Stimulated activated CD8-positive, alpha-beta memory T cell treated with anti-CD3 and anti-CD28 coated beads, Interleukin-12 subunit alpha, Interleukin-12 subunit beta, amount 100 ng/mL, for 24 hours (primary cell): Measurements from ENCODE around the gene RIPOR1.

ENCODE experiments used
- DNase-seq: peaks from one replicate; pipeline ENCODE4 v3.0.0-alpha.2; 2020; ENCODE audit errors: extremely low read depth

RIPOR1 gene

GRCh38 chr16:67552476-67552875, 23.8 kb downstream of the RIPOR1 start:
- DNase-seq: no peak

DNA sequence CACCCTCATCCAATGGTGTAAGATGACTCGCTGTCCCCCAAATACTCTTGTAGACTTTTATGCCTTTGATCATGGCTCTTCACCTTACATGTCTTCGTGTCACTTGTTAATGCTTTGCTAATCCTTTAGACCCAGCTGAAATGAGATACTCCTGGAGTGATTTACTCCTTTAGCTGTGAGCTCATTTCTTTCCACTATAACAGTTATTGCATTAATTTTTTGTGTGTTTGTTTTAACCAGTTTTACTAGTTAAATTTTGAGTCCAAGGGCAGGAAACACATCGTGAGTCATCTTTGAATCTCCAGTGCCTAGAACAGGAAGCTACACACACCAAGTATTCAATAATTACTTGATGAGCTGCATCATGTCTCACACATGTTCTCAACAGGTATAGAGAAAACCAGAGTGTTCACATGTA, 27.2 kb downstream of the RIPOR1 start:
- DNase-seq: no peak

- no peak for DNase-seq
Observed at GRCh38 chr16:67558859-67559258, 30.2 kb downstream of the RIPOR1 start.

GRCh38 chr16:67560827-67561342, 32.3 kb downstream of the RIPOR1 start:
- DNase-seq: no peak

DNA sequence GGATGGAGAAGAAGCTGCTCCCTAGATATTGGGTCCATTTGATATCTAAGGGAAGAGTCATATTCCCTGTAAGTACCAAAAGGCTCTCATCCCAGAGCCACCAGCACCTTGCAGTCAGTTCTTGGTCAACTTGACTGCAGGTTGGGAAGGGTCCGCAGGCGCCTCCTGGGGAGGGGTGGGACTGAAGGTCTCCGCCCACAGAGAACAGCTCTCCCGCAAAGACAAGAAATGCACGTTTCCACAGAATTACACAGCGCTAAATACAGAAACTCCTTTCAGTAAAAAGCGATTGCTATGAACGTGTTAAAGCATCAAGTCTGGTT, 32.8 kb downstream of the RIPOR1 start:
- DNase-seq: no peak

DNA sequence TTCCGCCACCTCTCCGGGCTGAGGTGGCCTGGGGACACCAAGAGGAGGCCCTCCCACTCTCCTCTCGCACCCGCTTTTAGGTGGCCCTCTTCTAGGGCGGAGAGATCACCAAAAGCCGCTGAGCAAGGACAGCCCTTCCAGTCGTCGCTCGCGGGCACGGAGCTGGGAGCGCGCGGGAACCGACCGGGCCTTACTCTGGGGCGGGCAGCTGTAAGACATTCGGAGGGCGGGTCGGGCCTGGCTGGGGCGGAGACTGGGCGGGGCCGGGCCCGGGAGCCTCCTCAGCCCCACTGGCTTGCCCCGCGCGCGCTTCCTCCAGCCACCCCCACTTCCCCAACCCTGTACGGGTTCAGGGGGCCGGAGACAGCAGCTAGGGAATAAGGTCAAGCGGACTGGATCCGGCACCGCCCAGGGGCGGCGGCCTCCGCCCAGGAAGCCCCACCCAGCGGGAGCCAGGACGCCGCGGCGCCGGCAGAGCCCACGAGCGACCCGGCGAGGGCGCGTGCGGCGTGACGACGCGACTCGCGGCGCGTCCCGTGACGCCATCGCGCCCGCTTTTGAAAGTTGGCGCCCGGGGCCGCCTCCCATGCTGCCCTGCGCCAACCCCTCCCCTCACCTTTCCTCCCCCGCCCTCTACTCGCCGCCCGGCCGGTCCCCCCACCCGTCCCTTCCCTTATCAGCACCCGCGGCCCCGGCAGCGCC, 33.3 kb downstream of the RIPOR1 start:
- DNase-seq: peak; percentile 92

DNA sequence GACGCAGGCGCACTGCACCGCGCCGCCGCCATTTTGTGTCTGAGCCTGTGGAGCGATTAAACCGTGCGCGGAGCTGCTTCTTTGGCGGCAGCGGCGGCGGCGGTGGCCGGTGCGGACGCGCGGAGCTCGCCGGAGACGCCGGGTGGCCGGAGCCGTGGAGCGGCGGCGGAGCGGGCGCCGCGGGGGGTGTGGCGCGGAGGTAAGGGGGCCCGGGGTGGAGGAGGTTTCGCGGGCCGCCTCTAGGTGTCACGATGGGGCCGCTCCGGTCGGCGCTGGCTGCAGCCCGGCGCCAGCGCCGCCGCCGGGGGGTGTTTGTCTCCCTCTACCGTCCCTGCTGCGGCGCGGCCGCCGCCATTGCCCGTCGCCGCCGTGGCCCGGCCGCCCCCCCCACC, 33.9 kb downstream of the RIPOR1 start, which contains the start of gene CTCF:
CTCF (plus strand) TSS at position 1 of the 392 bp plus-strand sequence. CDS start 48,307 bp downstream, outside the sequence.
- DNase-seq: peak; percentile 50

DNA sequence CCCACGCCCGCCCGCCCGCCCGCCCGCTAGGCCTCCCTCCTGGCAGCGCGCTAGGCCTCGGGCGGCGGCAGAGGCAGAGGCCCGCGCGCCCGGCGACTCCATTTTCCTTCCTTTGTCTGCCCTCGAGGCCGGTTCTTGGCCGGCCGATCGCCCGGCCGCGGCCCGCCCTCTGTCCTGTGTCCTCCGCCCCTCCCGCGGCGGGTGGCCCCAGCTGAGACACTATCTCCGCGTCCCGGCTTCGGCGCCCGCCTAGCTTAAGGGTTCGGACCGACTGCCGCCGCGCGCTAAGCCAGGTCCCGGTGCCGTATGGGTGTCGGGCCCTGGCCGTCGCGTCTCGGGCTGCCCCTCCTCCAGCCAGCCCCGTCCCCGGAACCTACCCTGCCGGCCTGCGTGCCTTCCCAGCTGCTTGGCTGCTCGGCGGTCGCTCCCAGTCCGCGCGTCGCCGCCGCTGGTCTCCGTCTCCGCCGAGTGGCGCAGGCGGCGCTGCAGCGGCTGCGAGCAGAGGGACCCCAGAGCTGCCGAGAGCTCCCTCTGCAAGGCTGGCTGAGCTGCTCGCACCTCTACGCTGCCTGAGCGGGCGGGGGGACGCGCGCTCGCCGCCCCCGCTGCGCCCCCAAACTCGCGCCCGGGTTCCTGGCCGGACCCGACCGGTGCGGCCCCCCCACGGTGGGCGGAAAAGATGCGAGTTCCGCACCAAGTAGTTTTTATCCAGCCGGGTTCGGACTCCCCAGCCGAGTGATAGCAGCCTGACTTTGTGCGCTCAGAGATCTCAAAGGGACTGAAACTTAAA, 34.5 kb downstream of the RIPOR1 start:
- DNase-seq: no peak

DNA sequence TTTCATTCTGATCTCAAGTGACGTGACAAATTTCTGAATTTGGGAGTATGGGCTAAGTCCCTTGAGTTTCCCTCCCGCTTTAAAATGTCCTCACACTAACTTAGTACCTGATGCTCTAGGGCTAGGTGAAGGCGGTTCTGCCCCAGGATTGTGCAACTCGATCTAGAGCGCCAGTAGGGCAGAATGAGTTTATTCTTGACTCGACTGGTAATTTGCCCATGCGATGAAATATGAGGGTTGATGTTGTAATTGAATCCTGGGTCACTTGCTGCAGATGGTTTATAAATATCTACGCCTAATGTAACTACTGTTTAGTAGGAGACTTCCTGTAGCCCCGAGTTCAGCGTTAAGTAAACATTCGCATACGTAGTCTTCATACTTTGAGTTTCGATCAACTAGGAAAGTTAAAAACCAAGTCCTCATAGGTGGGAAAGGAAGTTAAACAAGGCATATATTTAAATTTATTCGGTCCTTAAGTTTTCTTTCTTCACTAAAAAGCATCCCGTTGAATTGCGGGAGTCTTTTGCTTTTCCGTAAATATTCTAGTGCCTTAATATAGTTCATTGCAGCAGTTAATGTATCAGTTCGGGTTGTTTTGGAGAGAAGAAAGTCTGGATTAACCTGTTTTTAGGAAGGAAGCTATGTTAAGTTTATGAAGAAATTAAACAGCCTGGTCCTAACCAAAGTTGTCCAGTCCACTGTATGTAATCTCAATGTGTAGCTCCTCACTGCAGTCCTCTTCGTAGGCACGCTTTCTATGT, 35.3 kb downstream of the RIPOR1 start:
- no peak for DNase-seq

GRCh38 chr16:67565470-67566100, 37.0 kb downstream of the RIPOR1 start:
- no peak for DNase-seq

GRCh38 chr16:67571464-67571863, 42.8 kb downstream of the RIPOR1 start:
- no peak for DNase-seq

DNA sequence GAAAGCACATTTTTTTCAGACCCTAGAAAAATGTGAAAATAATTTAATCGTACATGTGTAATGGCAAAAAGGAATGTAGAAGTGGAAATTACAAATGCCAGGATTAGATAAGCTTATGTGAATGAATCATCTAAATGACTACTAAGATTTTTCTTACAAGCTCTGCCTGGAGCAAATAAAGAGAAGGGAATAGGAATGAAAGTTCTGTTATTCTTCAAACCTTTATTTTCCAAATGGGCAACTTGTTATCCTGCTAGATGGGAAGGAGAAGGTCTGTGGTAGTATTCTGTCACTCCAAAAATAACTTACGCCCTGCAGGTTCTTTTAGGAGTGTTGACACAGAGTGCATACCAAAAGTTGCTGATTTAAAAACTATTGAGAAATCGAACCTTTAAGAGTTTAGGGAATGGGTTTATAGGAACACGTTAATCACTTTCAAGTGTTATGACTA, 43.4 kb downstream of the RIPOR1 start:
- no peak for DNase-seq

- DNase-seq: no peak
Observed at GRCh38 chr16:67579686-67580085, 51.1 kb downstream of the RIPOR1 start.

GRCh38 chr16:67580202-67580601, 51.6 kb downstream of the RIPOR1 start:
- no peak for DNase-seq

DNA sequence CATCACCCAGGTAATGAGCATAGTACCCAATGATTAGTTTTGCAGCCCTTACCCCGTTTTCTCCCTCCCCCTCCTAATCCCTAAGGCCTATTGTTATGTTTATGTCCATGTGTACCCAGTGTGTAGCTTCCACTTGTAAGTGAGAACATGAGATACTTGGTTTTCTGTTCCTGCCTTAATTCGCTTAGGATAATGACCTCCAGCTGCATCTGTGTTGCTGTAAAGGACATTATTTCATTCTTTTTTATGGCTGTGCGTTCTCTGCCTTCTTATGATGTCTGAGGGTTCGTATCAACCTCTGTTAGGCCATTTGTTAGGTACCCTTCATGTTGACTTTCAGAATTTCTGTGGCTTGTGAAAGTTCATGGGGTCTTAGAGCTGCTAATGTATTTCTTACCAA, 64.7 kb downstream of the RIPOR1 start:
- no peak for DNase-seq

- no peak for DNase-seq
Observed at GRCh38 chr16:67593701-67594100, 65.1 kb downstream of the RIPOR1 start.

DNA sequence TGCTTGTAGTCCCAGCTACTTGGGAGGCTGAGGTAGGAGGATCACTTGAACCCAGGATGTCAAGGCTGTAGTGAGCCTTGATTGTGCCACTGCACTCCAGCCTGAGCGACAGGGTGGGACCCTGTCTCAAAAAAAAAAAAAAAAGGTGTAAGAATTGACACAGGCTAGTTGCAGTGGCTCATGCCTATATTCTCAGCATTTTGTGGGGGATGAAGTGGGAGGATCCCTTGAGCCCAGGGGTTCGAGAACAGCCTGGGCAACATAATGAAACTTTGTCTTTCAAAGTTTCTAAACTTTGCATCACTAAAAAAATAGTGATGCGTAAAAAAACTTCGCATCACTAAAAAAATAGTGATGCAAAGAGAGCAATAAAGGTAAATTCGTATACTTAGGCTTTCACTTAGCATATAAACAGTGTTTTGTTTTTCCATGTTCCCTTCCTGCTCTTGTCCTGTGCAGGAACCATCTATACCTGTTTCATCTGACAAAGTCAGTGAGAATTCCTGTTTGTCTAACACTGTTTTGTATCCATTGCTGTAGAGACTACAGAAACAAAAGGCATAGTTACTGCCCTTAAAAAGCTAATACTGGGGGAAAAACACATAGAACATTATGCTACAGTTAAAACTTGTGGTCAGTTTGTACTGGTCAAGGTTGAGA, 65.8 kb downstream of the RIPOR1 start:
- no peak for DNase-seq

DNA sequence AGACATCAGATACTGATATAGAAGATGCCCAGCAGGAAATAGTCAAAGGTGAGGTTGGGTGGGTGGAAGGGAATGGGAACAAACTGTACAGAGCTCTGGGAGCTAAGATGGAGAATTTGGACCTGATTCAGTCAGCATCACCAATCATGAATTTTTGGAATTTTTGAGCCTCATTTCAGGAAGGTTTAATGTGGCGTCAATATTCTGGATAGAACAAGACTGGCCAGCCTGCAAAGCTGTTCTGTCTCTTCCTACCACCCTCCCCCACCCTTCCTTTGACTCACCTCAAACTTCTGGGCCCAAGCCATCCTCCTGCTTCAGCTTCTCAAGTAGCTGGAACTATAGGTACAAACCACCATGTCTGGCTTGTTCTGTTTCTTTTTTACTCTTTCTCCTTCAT, 66.3 kb downstream of the RIPOR1 start:
- no peak for DNase-seq
